CD4-positive, alpha-beta T cell (primary cell): Measurements from ENCODE around the gene NDUFS6. TPM values are rescaled to one million over a fixed set of nuclear protein-coding genes. Genes with fewer than 3 reads are reported as not detected.
A peak's percentile ranks its signal among the peaks of the same experiment; 100 is the strongest.

ENCODE experiments used
- ATAC-seq: fragments of 200-7000 bp; cut with Tn5 transposase; one replicate; pipeline ENCODE4 v1.10.0; 2022; ENCODE audit warnings: mild to moderate bottlenecking; ENCODE audit not compliant: poor library complexity
- CTCF ChIA-PET: fragments of 350-600 bp; sonication (Branson Sonifier 250); formaldehyde crosslinking; loops from one replicate; lab custom pipeline; 2021; ENCODE audit warnings: antibody characterized with exemption, inconsistent platforms; lab: Charles Lee
- POLR2A ChIA-PET: fragments of 350-600 bp; sonication (Branson Sonifier 250); formaldehyde crosslinking; loops from one replicate; lab custom pipeline; 2021; ENCODE audit warnings: antibody characterized with exemption, inconsistent platforms; lab: Charles Lee
- DNase-seq, 14 experiments: peaks; one replicate each; pipeline ENCODE4 v3.0.0-alpha.2; 2013 to 2020; ENCODE audit warnings: mixed read lengths in 2 of 14
- H3K27ac ChIP-seq, 2 donors: one replicate each; pipeline versions ENCODE4 v1.5.1 to v1.7.0; 2013; ENCODE audit warnings: low read length in 2 of 2, low read depth in 1 of 2, mild to moderate bottlenecking in 1 of 2
- H3K27me3 ChIP-seq, 2 experiments: 1 replicate in 1 of 2; 2 replicates in 1 of 2; pipeline versions ENCODE4 v1.6.1 to v1.7.0; 2013; ENCODE audit warnings: low read length in 2 of 2, control low read depth in 1 of 2, mild to moderate bottlenecking in 1 of 2, moderate library complexity in 1 of 2; ENCODE audit not compliant: insufficient read depth in 2 of 2, control insufficient read depth in 1 of 2
- H3K36me3 ChIP-seq: one replicate; pipeline ENCODE4 v1.6.1; 2013; ENCODE audit warnings: low read length, control low read depth; ENCODE audit not compliant: insufficient read depth
- H3K4me1 ChIP-seq: one replicate; pipeline ENCODE4 v1.6.1; 2013; ENCODE audit warnings: low read length, control low read depth; ENCODE audit not compliant: insufficient read depth
- H3K4me3 ChIP-seq: one replicate; pipeline ENCODE4 v1.5.1; 2013; ENCODE audit warnings: mild to moderate bottlenecking, low read length, moderate library complexity
- H3K9me3 ChIP-seq, 2 experiments: 1 replicate in 1 of 2; 2 replicates in 1 of 2; pipeline versions ENCODE4 v1.6.1 to v1.7.0; 2013; ENCODE audit warnings: low read length in 2 of 2, mild to moderate bottlenecking in 2 of 2, control low read depth in 1 of 2, moderate library complexity in 1 of 2; ENCODE audit not compliant: control insufficient read depth in 1 of 2, insufficient read depth in 1 of 2
- H3K27ac Mint-ChIP-seq: one replicate; pipeline ENCODE4 v1.8.0; 2020; ENCODE audit warnings: mixed read lengths
- H3K27me3 Mint-ChIP-seq: one replicate; pipeline ENCODE4 v1.8.0; 2021; ENCODE audit warnings: mixed read lengths
- H3K36me3 Mint-ChIP-seq: one replicate; pipeline ENCODE4 v1.8.0; 2021; ENCODE audit warnings: low read depth, mixed read lengths
- H3K4me1 Mint-ChIP-seq: one replicate; pipeline ENCODE4 v1.8.0; 2021; ENCODE audit warnings: low read depth, mixed read lengths
- H3K4me3 Mint-ChIP-seq: one replicate; pipeline ENCODE4 v1.8.0; 2020; ENCODE audit warnings: mild to moderate bottlenecking, mixed read lengths
- H3K9me3 Mint-ChIP-seq: one replicate; pipeline ENCODE4 v1.8.0; 2020; ENCODE audit warnings: mixed read lengths
- intact Hi-C, 2 experiments: fragments of 100-400 bp; cut with DNase I in 1 of 2; cut with micrococcal nuclease in 1 of 2; formaldehyde crosslinking; loops; one replicate each; pipeline versions ENCODE4 v1.15.1 to v1.9.0; 2023 to 2025; cut with DNase I, micrococcal nuclease
- total RNA-seq, 174 experiments: library from RNA in 2 of 174; stranded (reverse) in 2 of 174; gene quantifications; one replicate each; pipeline ENCODE4 v1.2.3 and lab custom pipeline; 2021 to 2026
- TF ChIP-seq, protein P1 (sequence below): fragments of 200-600 bp; IDR thresholded peaks from one replicate; pipeline ENCODE4 v1.8.0; 2022; ENCODE audit warnings: antibody characterized with exemption, mild to moderate bottlenecking

Gene NDUFS6
- total RNA-seq, 2 experiments from 2014 or later, result 13.1 to 17.5 TPM

DNA sequence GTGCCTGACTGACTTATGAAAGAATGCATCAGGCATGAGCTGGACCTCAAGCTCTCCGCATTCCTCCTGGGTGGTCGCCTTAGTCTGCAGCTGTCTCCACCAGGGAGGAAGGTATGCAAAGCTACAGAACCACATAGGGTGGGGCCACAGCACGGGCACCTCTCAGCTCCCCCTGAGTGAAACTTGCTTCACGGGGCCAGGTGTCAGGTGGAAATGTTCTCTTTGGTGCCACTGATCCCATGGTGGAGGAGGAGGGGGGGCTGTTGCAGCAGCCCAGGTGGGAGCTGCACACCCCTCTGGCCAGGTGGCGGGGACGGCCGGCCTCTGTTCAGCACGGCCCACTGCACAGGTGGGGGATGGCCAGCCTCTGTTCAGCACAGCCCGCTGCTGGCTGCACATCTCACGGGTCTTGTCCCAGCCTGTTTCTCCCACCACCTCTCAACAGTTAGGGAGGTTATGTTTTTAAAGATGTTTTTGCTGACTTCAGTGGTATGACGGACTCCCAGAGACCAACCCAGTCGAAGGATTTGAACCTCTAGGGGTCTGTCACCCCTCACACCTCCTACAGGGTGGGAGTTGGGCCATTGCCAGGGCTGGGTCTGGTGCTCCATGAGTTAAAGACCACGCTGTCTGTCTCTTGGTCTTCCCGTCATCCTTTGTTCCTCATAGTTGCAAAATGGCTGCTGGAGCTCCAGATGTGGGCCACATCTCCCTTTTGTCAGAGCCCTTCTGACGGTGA lies 35.9 kb upstream of the NDUFS6 start:
- Mint-ChIP-seq H3K27ac (no peak overlapping the region), H3K4me3 (no peak overlapping the region), H3K4me1 (no peaks in the 10 kb centered on the region), H3K27me3 (peaks cover 22% of the 10 kb centered on the region), H3K9me3 (no peaks in the 10 kb centered on the region), H3K36me3 (no peaks in the 10 kb centered on the region)
- Histone ChIP-seq H3K36me3 (no peaks in the 10 kb centered on the region), H3K4me1 (no peaks in the 10 kb centered on the region), H3K27ac (no peak overlapping the region), H3K9me3 (peaks cover 0 to 9% of the 10 kb centered on the region in 2 experiments), H3K4me3 (no peak overlapping the region), H3K27me3 (peaks cover 0 to 6% of the 10 kb centered on the region in 2 experiments)
- ATAC-seq, result no peak
- TF ChIP-seq, protein P1, sequence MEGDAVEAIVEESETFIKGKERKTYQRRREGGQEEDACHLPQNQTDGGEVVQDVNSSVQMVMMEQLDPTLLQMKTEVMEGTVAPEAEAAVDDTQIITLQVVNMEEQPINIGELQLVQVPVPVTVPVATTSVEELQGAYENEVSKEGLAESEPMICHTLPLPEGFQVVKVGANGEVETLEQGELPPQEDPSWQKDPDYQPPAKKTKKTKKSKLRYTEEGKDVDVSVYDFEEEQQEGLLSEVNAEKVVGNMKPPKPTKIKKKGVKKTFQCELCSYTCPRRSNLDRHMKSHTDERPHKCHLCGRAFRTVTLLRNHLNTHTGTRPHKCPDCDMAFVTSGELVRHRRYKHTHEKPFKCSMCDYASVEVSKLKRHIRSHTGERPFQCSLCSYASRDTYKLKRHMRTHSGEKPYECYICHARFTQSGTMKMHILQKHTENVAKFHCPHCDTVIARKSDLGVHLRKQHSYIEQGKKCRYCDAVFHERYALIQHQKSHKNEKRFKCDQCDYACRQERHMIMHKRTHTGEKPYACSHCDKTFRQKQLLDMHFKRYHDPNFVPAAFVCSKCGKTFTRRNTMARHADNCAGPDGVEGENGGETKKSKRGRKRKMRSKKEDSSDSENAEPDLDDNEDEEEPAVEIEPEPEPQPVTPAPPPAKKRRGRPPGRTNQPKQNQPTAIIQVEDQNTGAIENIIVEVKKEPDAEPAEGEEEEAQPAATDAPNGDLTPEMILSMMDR, result no peak
- DNase-seq, result peak in 1 of 14 experiments; percentile 2
- POLR2A ChIA-PET, result no interaction called here
- intact Hi-C loops, result no loop called here
- CTCF ChIA-PET, result no interaction called here

DNA sequence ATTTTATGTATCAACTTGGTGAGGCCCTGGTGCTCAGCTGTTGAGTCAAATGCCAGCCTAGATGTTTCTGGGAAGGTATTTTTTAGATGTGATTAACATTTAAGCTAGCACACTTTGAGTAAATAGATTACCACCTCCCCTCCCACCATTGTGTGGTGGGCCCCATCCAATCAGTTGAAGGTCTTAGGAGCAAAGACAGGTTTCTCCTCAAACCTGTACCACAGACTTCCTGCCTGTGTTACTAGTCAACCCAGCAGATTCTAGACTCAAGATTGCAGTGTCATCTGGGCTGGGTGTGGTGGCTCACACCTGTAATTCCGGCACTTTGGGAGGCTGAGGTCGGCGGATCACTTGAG lies 35.3 kb upstream of the NDUFS6 start:
- Mint-ChIP-seq H3K27me3 (peaks cover 22% of the 10 kb centered on the region), H3K9me3 (no peaks in the 10 kb centered on the region), H3K27ac (no peak overlapping the region), H3K4me3 (no peak overlapping the region), H3K4me1 (no peaks in the 10 kb centered on the region), H3K36me3 (no peaks in the 10 kb centered on the region)
- ChIA-PET POLR2A (no interaction called here), CTCF (no interaction called here)
- Histone ChIP-seq H3K4me1 (no peaks in the 10 kb centered on the region), H3K27me3 (peaks cover 0 to 5% of the 10 kb centered on the region in 2 experiments), H3K9me3 (peaks cover 0 to 9% of the 10 kb centered on the region in 2 experiments), H3K27ac (no peak overlapping the region), H3K4me3 (no peak overlapping the region), H3K36me3 (no peaks in the 10 kb centered on the region)
- intact Hi-C loops, result no loop called here
- DNase-seq (no peak), ATAC-seq (no peak)
- TF ChIP-seq, protein P1, result no peak

DNA sequence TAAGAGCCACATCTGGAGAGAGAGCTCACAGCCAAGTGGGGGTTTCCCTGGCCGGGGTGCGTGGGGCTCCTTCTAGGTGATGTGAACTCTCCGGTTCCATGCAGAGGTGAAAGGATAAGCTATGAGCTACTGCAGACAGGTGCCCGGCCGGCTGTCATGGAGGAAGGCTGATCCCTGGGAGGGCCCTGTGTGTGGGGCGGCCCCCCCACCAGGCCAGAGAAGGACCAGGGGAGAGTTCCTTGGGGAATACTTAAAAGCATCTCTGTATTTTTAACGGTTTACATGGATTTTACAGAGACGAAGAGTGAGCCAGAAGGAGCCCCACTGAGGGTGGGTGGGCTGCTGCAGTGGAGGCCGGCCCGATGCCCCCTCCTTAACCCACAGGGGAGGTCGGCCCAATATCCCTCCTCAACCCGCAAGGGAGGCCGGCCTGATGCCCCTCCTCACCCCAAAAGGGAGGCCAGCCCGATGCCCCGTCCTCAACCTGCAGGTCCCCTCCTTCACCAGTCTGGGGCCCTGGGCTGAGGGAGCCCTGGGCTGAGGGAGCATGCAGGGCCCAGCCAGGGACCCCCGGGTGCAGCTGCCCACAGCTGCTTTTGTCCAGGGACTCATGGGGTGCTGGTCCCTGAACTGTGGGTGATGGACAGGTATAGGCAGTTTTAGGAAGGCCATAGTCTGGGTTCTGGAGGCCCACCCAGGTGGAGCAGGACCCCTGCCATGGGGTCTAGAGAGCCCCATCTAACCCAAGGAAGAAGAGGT lies 33.5 kb upstream of the NDUFS6 start:
- no peak overlapping the region for H3K27ac Mint-ChIP-seq
- no peak overlapping the region for H3K4me3 ChIP-seq
- POLR2A ChIA-PET, result no interaction called here
- peaks cover 15% of the 10 kb centered on the region for H3K27me3 Mint-ChIP-seq
- H3K27me3 ChIP-seq, result peaks cover 0 to 4% of the 10 kb centered on the region in 2 experiments
- no peaks in the 10 kb centered on the region for H3K36me3 ChIP-seq
- peaks cover 0 to 9% of the 10 kb centered on the region in 2 experiments for H3K9me3 ChIP-seq
- TF ChIP-seq, protein P1, result no peak
- no peaks in the 10 kb centered on the region for H3K4me1 Mint-ChIP-seq
- H3K27ac ChIP-seq, result no peak overlapping the region
- H3K36me3 Mint-ChIP-seq, result no peaks in the 10 kb centered on the region
- DNase-seq (no peak), ATAC-seq (no peak)
- no peaks in the 10 kb centered on the region for H3K4me1 ChIP-seq
- CTCF ChIA-PET, result no interaction called here
- no peak overlapping the region for H3K4me3 Mint-ChIP-seq
- no peaks in the 10 kb centered on the region for H3K9me3 Mint-ChIP-seq
- intact Hi-C loops, result no loop called here
